GM18867 (cell line): Measurements from ENCODE around the gene SASS6.
A peak's percentile ranks its signal among the peaks of the same experiment; 100 is the strongest.

Experiments
- ATAC-seq: cut with Tn5 transposase; IDR thresholded peaks from one replicate; pipeline ENCODE4 v1.9.1; 2021; ENCODE audit warnings: mild to moderate bottlenecking, moderate library complexity; ENCODE audit not compliant: unreplicated experiment

SASS6 gene, protein sequence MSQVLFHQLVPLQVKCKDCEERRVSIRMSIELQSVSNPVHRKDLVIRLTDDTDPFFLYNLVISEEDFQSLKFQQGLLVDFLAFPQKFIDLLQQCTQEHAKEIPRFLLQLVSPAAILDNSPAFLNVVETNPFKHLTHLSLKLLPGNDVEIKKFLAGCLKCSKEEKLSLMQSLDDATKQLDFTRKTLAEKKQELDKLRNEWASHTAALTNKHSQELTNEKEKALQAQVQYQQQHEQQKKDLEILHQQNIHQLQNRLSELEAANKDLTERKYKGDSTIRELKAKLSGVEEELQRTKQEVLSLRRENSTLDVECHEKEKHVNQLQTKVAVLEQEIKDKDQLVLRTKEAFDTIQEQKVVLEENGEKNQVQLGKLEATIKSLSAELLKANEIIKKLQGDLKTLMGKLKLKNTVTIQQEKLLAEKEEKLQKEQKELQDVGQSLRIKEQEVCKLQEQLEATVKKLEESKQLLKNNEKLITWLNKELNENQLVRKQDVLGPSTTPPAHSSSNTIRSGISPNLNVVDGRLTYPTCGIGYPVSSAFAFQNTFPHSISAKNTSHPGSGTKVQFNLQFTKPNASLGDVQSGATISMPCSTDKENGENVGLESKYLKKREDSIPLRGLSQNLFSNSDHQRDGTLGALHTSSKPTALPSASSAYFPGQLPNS

DNA sequence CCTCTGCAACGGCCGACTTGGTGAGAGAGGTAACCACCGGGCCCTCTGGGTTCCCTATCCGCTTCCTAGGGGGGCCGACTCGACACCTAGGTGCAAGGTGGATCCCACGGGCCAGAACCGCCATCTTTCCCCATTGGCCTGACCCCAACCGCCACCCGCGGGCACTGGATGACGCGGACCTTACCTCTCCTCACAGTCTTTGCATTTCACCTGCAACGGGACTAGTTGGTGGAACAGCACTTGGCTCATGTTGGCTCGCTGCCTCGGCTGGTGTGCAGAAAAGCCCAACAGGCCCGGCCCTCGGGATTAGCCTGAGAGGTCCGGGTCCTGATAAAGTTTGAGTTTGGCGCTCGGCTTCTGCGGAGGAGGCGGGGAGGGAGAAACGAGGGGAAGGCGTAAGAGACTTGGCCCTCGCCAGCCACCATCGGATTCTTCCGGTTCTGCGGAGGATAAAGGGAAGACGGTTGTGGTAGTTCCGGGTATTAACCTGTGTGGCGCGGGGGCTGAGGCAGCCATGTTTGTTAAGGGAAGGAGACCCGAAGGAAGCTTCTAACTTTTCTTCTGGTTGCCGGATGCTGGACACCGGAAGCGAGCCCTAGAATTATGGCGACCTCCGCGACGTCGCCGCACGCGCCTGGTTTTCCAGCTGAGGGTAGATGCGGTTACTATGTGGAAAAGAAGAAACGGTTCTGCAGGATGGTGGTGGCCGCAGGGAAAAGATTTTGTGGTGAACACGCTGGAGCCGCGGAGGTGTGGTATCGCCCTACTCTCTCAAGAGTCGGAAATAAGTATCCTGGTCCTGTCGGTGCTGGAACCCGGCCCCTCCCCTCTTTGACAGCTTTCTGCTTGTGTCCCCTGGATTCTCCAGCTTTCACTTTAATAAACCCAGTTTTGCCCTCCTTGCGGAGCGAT is at the start of gene SASS6, which contains the start of gene TRMT13:
TSS of gene SASS6 (minus strand) at position 365 of the 912 bp plus-strand sequence. CDS start at position 249, 116 bp downstream.
TSS of gene TRMT13 (plus strand) at position 598 of the 912 bp plus-strand sequence. CDS start at position 604, 6 bp downstream.
- peak; percentile 86 for ATAC-seq

GRCh38 chr1:100178091-100178490 is 45.4 kb upstream of the SASS6 start, which contains the start of gene LRRC39:
LRRC39 (minus strand) TSS chr1:100178256; CDS start chr1:100168516, 9,740 bp downstream.
- no peak for ATAC-seq

GRCh38 chr1:100177295-100178041 is 44.7 kb upstream of the SASS6 start:
- ATAC-seq, result no peak

- no peak for ATAC-seq
Measured at GRCh38 chr1:100168051-100168450, 35.3 kb upstream of the SASS6 start.

- no peak for ATAC-seq
Measured at GRCh38 chr1:100164702-100165101, 32.0 kb upstream of the SASS6 start.

- ATAC-seq, result no peak
Measured at GRCh38 chr1:100164216-100164615, 31.5 kb upstream of the SASS6 start.

DNA sequence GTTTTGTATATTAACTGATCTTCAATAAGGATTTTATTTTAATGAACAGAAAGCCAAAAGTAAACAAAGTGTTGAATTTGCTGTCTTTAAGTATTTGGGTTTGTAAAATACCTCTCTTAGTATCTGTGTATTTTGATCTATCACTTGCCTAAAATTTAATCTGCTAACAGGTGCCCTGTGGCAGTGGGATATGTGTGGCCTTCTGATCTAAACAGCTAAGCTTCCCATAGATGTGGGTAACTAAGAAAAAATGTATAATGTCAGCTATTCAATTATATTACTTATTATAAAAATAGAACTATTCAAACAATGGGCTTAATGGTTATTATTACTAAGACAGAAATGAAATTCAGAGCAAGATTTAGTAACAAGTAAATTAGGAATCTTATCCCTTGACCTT is 30.2 kb upstream of the SASS6 start:
- no peak for ATAC-seq

DNA sequence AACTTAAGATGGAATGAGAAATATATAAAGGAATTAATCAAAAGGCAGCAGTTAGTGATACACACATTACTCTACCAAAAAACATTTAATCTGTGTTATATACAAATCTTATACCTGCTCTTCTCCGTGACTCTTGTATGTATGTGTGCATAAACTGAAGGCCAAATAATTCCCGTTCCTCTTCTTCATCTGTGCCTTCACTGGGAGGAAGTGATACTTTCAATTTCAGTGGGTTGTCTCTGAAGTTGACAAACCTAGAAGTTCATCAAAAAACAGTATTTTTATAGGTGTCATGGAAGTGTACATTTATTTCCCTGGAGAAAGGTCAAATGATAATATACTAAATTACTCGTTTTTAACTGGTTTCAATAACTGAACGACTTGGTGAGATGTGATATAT is 19.5 kb upstream of the SASS6 start:
- peak; percentile 81 for ATAC-seq

- no peak for ATAC-seq
Measured at GRCh38 chr1:100151679-100152078, 18.9 kb upstream of the SASS6 start.

GRCh38 chr1:100147875-100148274 is 15.1 kb upstream of the SASS6 start:
- no peak for ATAC-seq

GRCh38 chr1:100146958-100147357 is 14.2 kb upstream of the SASS6 start:
- no peak for ATAC-seq

- no peak for ATAC-seq
Measured at GRCh38 chr1:100145116-100145515, 12.4 kb upstream of the SASS6 start.

DNA sequence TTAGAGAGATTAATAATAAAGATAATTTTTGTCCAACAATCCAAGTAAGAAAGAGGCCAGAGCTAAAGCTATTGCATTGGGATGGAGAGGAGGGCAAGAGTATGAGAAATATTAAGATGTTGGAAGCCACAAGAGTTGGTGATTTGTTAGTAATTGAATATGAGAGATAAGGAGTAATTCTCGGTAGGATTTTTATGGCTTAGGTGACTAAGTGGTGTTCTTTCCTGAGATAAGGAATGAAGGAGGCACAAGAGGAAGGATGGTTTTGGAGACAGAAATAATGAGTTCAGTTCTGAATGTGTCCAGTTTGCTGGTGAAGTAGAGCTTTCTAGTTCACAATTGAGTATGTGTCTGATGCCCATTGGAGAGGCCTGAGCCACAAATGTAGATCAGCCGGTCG is 9.6 kb upstream of the SASS6 start:
- no peak for ATAC-seq

DNA sequence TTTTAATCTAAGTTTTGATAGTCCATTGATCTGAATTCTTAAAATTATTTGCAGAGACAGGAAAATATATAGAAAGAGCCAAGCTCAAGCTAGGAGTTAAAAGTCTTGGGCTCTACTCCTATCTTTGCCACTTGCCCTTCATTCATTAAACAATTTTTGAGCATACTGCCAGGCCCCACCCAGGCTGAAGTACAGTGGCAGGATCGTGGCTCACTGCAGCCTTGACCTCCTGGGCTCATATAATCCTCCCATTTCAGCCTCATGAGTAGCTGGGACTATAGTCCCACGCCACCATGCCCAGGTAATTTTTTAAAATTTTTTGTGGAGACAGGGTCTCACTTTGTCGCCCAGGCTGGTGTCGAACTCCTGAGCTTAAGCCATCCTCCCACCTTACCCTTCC is 8.5 kb upstream of the SASS6 start:
- ATAC-seq, result no peak

GRCh38 chr1:100137602-100138001 is 4.9 kb upstream of the SASS6 start:
- no peak for ATAC-seq

DNA sequence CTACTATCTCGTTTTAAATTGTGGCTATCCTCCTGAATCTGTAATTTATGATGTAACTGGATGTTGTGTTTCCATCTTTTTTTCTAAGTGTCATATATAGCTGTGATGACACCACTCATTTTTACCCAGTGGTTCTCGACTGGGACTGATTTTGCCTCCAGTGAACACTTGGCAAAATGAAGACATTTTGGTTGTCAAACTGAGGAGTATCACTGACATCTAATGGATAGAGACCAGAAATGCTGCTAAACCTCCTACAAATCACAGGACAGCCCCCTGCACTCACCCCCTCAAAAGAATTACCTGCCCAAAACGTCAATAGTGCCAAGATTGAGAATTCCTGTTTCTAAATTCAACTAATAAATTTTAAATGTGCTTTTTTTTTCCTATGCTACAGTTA is 2.1 kb upstream of the SASS6 start:
- no peak for ATAC-seq

DNA sequence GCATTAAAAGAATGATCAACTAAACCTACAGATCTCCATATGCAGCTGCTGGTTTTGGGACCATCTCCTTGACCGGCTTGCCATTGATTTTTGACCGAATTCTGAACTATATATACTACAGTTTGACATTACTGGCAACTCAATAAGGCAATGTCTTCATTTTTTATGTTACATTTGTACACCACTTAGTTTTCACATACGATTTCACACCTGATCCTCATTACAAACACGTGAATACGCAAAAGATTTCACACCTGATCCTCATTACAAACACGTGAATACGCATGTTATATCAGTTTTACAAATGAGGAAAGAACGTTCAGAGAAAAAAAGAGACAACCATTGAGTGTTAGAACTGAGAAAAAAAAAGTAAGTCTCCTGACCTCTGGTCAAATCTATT is 1.1 kb downstream of the SASS6 start:
- ATAC-seq, result no peak

- peak; percentile 32 for ATAC-seq
Measured at GRCh38 chr1:100130552-100131077, 2.1 kb downstream of the SASS6 start.

- ATAC-seq, result no peak
Measured at GRCh38 chr1:100127226-100127625, 5.5 kb downstream of the SASS6 start.

DNA sequence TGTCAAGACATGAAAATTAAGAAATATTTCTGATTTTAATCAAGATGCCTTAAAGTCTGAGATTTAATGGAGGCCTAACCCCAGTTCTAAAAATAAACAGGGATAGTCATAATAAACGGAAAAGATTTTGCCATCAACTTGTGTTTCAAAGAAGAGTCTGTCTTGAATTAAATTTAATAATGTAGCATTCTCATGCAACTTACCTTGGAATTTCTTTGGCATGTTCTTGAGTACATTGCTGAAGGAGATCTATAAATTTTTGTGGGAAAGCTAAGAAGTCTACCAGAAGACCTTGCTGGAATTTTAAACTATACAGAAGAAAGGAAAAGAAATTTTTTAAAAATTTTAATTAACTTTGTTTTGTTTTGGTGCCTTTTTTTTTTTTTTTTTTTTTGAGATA is 10.6 kb downstream of the SASS6 start:
- ATAC-seq, result no peak
